B cell (primary cell): ENCODE results near the gene MAN1B1. TPM values are rescaled to one million over a fixed set of nuclear protein-coding genes. Genes with fewer than 3 reads are reported as not detected.
A peak's percentile ranks its signal among the peaks of the same experiment; 100 is the strongest.

Experiments
- ATAC-seq: fragments of 200-7000 bp; cut with Tn5 transposase; one replicate; pipeline ENCODE4 v1.10.0; 2021; ENCODE audit warnings: low read depth, mild to moderate bottlenecking, moderate number of reproducible peaks, moderate library complexity
- CTCF ChIA-PET: fragments of 350-600 bp; sonication (Branson Sonifier 250); formaldehyde crosslinking; loops from one replicate; lab custom pipeline; 2021; ENCODE audit warnings: antibody characterized with exemption, inconsistent platforms; lab: Charles Lee
- POLR2A ChIA-PET: fragments of 350-600 bp; sonication (Branson Sonifier 250); formaldehyde crosslinking; loops from one replicate; lab custom pipeline; 2021; ENCODE audit warnings: antibody characterized with exemption; lab: Charles Lee
- DNase-seq: peaks from one replicate; pipeline ENCODE4 v3.0.0; 2013
- H2AFZ ChIP-seq: 2 replicates; pipeline ENCODE4 v1.6.1; 2012; ENCODE audit warnings: mild to moderate bottlenecking, low read depth, low read length; ENCODE audit not compliant: insufficient read depth, poor library complexity, severe bottlenecking
- H3K27ac ChIP-seq, 2 donors: 1 replicate in 1 of 2; 2 replicates in 1 of 2; pipeline ENCODE4 v1.5.1; 2012 to 2013; ENCODE audit warnings: low read length in 2 of 2, mild to moderate bottlenecking in 2 of 2, moderate library complexity in 1 of 2
- H3K27me3 ChIP-seq, 4 experiments: fragments of 200-600 bp in 1 of 4; sonication (generic) in 1 of 4; replicated peaks in 1 of 4; 1 replicate in 2 of 4; 2 replicates in 2 of 4; pipeline versions ENCODE4 v1.6.1 to v1.7.0; 2013 to 2016; ENCODE audit warnings: low read length in 3 of 4, mild to moderate bottlenecking in 2 of 4, mixed read lengths in 1 of 4, moderate library complexity in 1 of 4; ENCODE audit not compliant: insufficient read depth in 4 of 4, control insufficient read depth in 3 of 4; ENCODE audit errors: control extremely low read depth in 1 of 4
- H3K36me3 ChIP-seq, 2 experiments: replicated peaks in 1 of 2; 1 replicate in 1 of 2; 2 replicates in 1 of 2; pipeline versions ENCODE4 v1.6.1 to v1.7.1; 2013; ENCODE audit warnings: low read length in 1 of 2; ENCODE audit not compliant: insufficient read depth in 2 of 2, control insufficient read depth in 1 of 2; ENCODE audit errors: control extremely low read depth in 1 of 2, extremely low read depth in 1 of 2
- H3K4me1 ChIP-seq, 2 donors: fragments of 200-600 bp in 1 of 2; sonication (generic) in 1 of 2; 1 replicate in 1 of 2; 2 replicates in 1 of 2; pipeline versions ENCODE4 v1.5.1 to v1.6.1; 2013 to 2017; ENCODE audit warnings: low read length in 2 of 2; ENCODE audit not compliant: control insufficient read depth in 2 of 2, insufficient read depth in 2 of 2
- H3K4me2 ChIP-seq: replicated peaks from 2 replicates; pipeline ENCODE3; 2012; ENCODE audit warnings: mild to moderate bottlenecking, low read depth, low read length; ENCODE audit not compliant: poor library complexity, severe bottlenecking
- H3K4me3 ChIP-seq, 5 experiments: fragments of 200-600 bp in 1 of 5; sonication (generic) in 1 of 5; 1 replicate in 3 of 5; 2 replicates in 2 of 5; pipeline versions ENCODE4 v1.5.1 to v1.7.0; 2011 to 2016; ENCODE audit warnings: low read length in 4 of 5, mild to moderate bottlenecking in 4 of 5, low read depth in 2 of 5, control low read depth in 1 of 5, moderate library complexity in 1 of 5; ENCODE audit not compliant: insufficient read depth in 1 of 5; ENCODE audit errors: control extremely low read depth in 1 of 5, extremely low read depth in 1 of 5
- H3K79me2 ChIP-seq: fragments of 200-600 bp; sonication (generic); one replicate; pipeline ENCODE4 v1.6.0; 2016; ENCODE audit warnings: low read length; ENCODE audit not compliant: control insufficient read depth, insufficient read depth
- H3K9ac ChIP-seq: fragments of 200-600 bp; sonication (generic); 2 replicates; pipeline ENCODE4 v1.6.1; 2017; ENCODE audit warnings: mild to moderate bottlenecking, low read length, moderate library complexity
- H3K9me3 ChIP-seq, 3 donors: one replicate each; pipeline versions ENCODE4 v1.6.1 to v1.7.1; 2013; ENCODE audit warnings: low read length in 2 of 3; ENCODE audit not compliant: control insufficient read depth in 2 of 3, insufficient read depth in 1 of 3; ENCODE audit errors: control extremely low read depth in 1 of 3
- H4K20me1 ChIP-seq: 2 replicates; pipeline ENCODE4 v1.6.0; 2012; ENCODE audit warnings: mild to moderate bottlenecking, low read length; ENCODE audit not compliant: insufficient read depth, control insufficient read depth, poor library complexity, severe bottlenecking
- H3K27ac Mint-ChIP-seq: one replicate; pipeline ENCODE4 v1.8.0; 2021; ENCODE audit warnings: mixed read lengths
- H3K27me3 Mint-ChIP-seq: one replicate; pipeline ENCODE4 v1.8.0; 2021; ENCODE audit warnings: mixed read lengths
- H3K4me1 Mint-ChIP-seq: one replicate; pipeline ENCODE4 v1.8.0; 2021; ENCODE audit warnings: mixed read lengths
- H3K4me3 Mint-ChIP-seq: one replicate; pipeline ENCODE4 v1.8.0; 2021; ENCODE audit warnings: mixed read lengths
- H3K9me3 Mint-ChIP-seq: one replicate; pipeline ENCODE4 v1.8.0; 2022; ENCODE audit warnings: mixed read lengths; ENCODE audit not compliant: insufficient read depth
- CTCF ChIP-seq: fragments of 200-600 bp; IDR thresholded peaks from one replicate; pipeline ENCODE4 v1.8.0; 2022; ENCODE audit warnings: antibody characterized with exemption, mild to moderate bottlenecking
- EZH2 ChIP-seq: IDR thresholded peaks from 2 replicates; pipeline ENCODE4 v1.6.1; 2012; ENCODE audit warnings: borderline replicate concordance, low read depth, mild to moderate bottlenecking, moderate library complexity, low read length; ENCODE audit not compliant: insufficient read depth, poor library complexity, severe bottlenecking
- WGBS: methylation state at CpG from one replicate; pipeline ENCODE4 v1.1.5; 2013; ENCODE audit warnings: missing lambda C conversion rate; ENCODE audit not compliant: insufficient coverage; 5-methylcytosine and 5-hydroxymethylcytosine counted together
- intact Hi-C: fragments of 100-400 bp; cut with micrococcal nuclease; formaldehyde crosslinking; loops from one replicate; pipeline ENCODE4 v1.10.0; 2022
- polyA plus RNA-seq: library from polyadenylated mRNA; depleted of rRNA; stranded (reverse); fragments of >200 nt; gene quantifications from 2 replicates; pipeline ENCODE4 v1.2.3, GENCODE V29; 2012
- total RNA-seq, 2 donors: library from RNA; stranded (reverse); fragments of 120-200 nt in 1 of 2; gene quantifications; 1 replicate in 1 of 2; 2 replicates in 1 of 2; pipeline versions ENCODE4 v1.2.3 to v1.2.4, GENCODE V29; 2013 to 2022

MAN1B1 gene
- total and polyA plus RNA-seq, 2 donors (not counting 1 experiment from before 2014, with no cell fraction given), result 47.0 to 68.4 TPM

GRCh38 chr9:137077010-137077747 is 9.6 kb upstream of the MAN1B1 start, which contains the start of gene UAP1L1:
UAP1L1 (plus strand) TSS chr9:137077517; CDS start chr9:137077533, 16 bp downstream.
- H3K27ac ChIP-seq, result peak within 1 kb of the TSS; percentile 15 to 82
- peak within 1 kb of the TSS; percentile 13 to 75 (median 66) for H3K4me3 ChIP-seq
- peaks cover 11 to 23% of the 10 kb centered on the region in 2 donors for H3K4me1 ChIP-seq
- intact Hi-C loops, result loop anchor here (1.0 kb wide), 1 partner anchor 9 kb away; the partner anchor contains the start of gene MAN1B1
- H3K27me3 Mint-ChIP-seq, result no peaks in the 10 kb centered on the region
- H2AFZ ChIP-seq, result peak within 1 kb of the TSS; percentile 69
- 2% methylated on average over 83 of the region's 87 CpGs for WGBS
- peak; percentile 85 for DNase-seq
- H3K36me3 ChIP-seq, result peaks cover 0 to 25% of the 10 kb centered on the region in 2 experiments
- peaks cover 26% of the 10 kb centered on the region for H4K20me1 ChIP-seq
- no peaks in the 10 kb centered on the region for H3K9me3 ChIP-seq
- peak within 1 kb of the TSS; percentile 75 for H3K9ac ChIP-seq
- peak; percentile 72 for ATAC-seq
- ChIA-PET POLR2A (interaction anchor here (0.5 to 2.0 kb wide), 6 partner anchors 8 to 293 kb away, joined by 3 to 17 read pairs (median 6); partner anchors contain the start of gene MAN1B1), CTCF (interaction anchor here (1.0 to 2.8 kb wide), 5 partner anchors 9 to 42 kb away, joined by 3 to 13 read pairs (median 4); partner anchors contain the start of gene MAN1B1)
- H3K27ac Mint-ChIP-seq, result peak within 1 kb of the TSS; percentile 82
- H3K9me3 Mint-ChIP-seq, result no peaks in the 10 kb centered on the region
- peaks cover 19% of the 10 kb centered on the region for H3K4me1 Mint-ChIP-seq
- no peak for TF ChIP-seq CTCF
- TF ChIP-seq EZH2, result no peak
- peaks cover 12% of the 10 kb centered on the region for H3K79me2 ChIP-seq
- H3K27me3 ChIP-seq, result no peaks in the 10 kb centered on the region
- H3K4me3 Mint-ChIP-seq, result peak within 1 kb of the TSS; percentile 81
- peak within 1 kb of the TSS; percentile 96 for H3K4me2 ChIP-seq
